ENCODE data around the gene SLC37A4.

The SLC37A4 gene

GRCh38 chr11:118980191-118980881 is 50.3 kb downstream of the SLC37A4 start:
- TF ChIP-seq TEAD4 (IDR thresholded peaks at IDR 0.05) (no peak), EGR1 (IDR thresholded peaks at IDR 0.05) (no peak), MAX (IDR thresholded peaks at IDR 0.05) (no peak), FOXM1 (IDR thresholded peaks at IDR 0.05; ENCODE audit: borderline replicate concordance, low read depth) (no peak), EP300 (IDR thresholded peaks at IDR 0.05; ENCODE audit: borderline replicate concordance) (no peak), TAF1 (IDR thresholded peaks at IDR 0.05; ENCODE audit: low read depth) (no peak), NFIC (IDR thresholded peaks at IDR 0.05) (no peak)

GRCh38 chr11:118979434-118979833 is 51.2 kb downstream of the SLC37A4 start:
- TF ChIP-seq FOXM1 (IDR thresholded peaks at IDR 0.05; ENCODE audit: borderline replicate concordance, low read depth), result no peak
- TF ChIP-seq ZBTB7A (IDR thresholded peaks at IDR 0.05; ENCODE audit: low read depth), result no peak
- no peak for TF ChIP-seq TEAD4 (IDR thresholded peaks at IDR 0.05)
- TF ChIP-seq EGR1 (IDR thresholded peaks at IDR 0.05), result no peak
- no peak for TF ChIP-seq TCF12 (IDR thresholded peaks at IDR 0.05; ENCODE audit: low read depth)
- TF ChIP-seq MAX (IDR thresholded peaks at IDR 0.05), result no peak
- no peak for TF ChIP-seq REST (IDR thresholded peaks at IDR 0.05; ENCODE audit: low read depth)
- no peak for TF ChIP-seq USF1 (IDR thresholded peaks at IDR 0.05)
- no peak for TF ChIP-seq RAD21 (IDR thresholded peaks at IDR 0.05; ENCODE audit: low read depth)
- no peak for TF ChIP-seq TAF1 (IDR thresholded peaks at IDR 0.05; ENCODE audit: low read depth)
- no peak for TF ChIP-seq YY1 (IDR thresholded peaks at IDR 0.05; ENCODE audit: low read depth)
- TF ChIP-seq NFIC (IDR thresholded peaks at IDR 0.05), result no peak
- no peak for TF ChIP-seq CEBPB (IDR thresholded peaks at IDR 0.05)
- TF ChIP-seq CREB1 (IDR thresholded peaks at IDR 0.05; ENCODE audit: low read depth), result no peak
- no peak for TF ChIP-seq EP300 (IDR thresholded peaks at IDR 0.05; ENCODE audit: borderline replicate concordance)

GRCh38 chr11:118975771-118976709 is 54.6 kb downstream of the SLC37A4 start:
- TF ChIP-seq TEAD4 (IDR thresholded peaks at IDR 0.05) (no peak), TCF12 (IDR thresholded peaks at IDR 0.05; ENCODE audit: low read depth) (no peak), NFIC (IDR thresholded peaks at IDR 0.05) (peak; percentile 60; the same call in 1 of the 2 replicates), USF1 (IDR thresholded peaks at IDR 0.05) (no peak)
